IMR-90 (cell line): Measurements from ENCODE around the gene RAB20. TPM values are rescaled to one million over a fixed set of nuclear protein-coding genes. Genes with fewer than 3 reads are reported as not detected.
A peak's percentile ranks its signal among the peaks of the same experiment; 100 is the strongest.

Experiments used
- ATAC-seq: fragments of 200-7000 bp; cut with Tn5 transposase; 2 replicates; pipeline ENCODE4 v1.9.1; 2020; ENCODE audit warnings: low read depth, mild to moderate bottlenecking, moderate library complexity
- BruUV-seq: library from RNA; stranded (reverse); fragments of 400-500 nt; replicated peaks from 2 replicates; lab custom pipeline; 2021; lab: Mats Ljungman, UMichigan
- CTCF ChIA-PET: fragments of 300-600 bp; formaldehyde crosslinking; extraction: SDS; loops from one replicate; lab custom pipeline; 2021; ENCODE audit warnings: antibody characterized with exemption; lab: Yijun Ruan, JAX
- POLR2A ChIA-PET: fragments of 300-600 bp; sonication (Branson Sonifier 250); formaldehyde crosslinking; loops from one replicate; lab custom pipeline; 2022; ENCODE audit warnings: antibody characterized with exemption; ENCODE audit not compliant: unreplicated experiment; lab: Charles Lee
- DNase-seq: peaks from one replicate; pipeline ENCODE4 v3.0.0; 2013
- H2AFZ ChIP-seq: replicated peaks from 2 replicates; pipeline ENCODE3; 2013; ENCODE audit warnings: low read length, mild to moderate bottlenecking; ENCODE audit not compliant: poor library complexity
- H2AK5ac ChIP-seq: 2 replicates; pipeline ENCODE4 v1.6.1; 2013; ENCODE audit warnings: low read depth, low read length, inconsistent platforms
- H2AK9ac ChIP-seq: replicated peaks from 2 replicates; pipeline ENCODE3; 2013; ENCODE audit warnings: mild to moderate bottlenecking, low read depth, low read length, moderate library complexity; ENCODE audit not compliant: poor library complexity
- H2BK120ac ChIP-seq: 2 replicates; pipeline ENCODE4 v1.6.1; 2013; ENCODE audit warnings: low read depth, low read length, inconsistent platforms
- H2BK15ac ChIP-seq: 3 replicates; pipeline ENCODE4 v1.6.1; 2013; ENCODE audit warnings: low read depth, low read length, inconsistent platforms
- H2BK20ac ChIP-seq: 2 replicates; pipeline ENCODE4 v1.6.1; 2013; ENCODE audit warnings: low read depth, mild to moderate bottlenecking, inconsistent platforms, low read length, moderate library complexity
- H2BK5ac ChIP-seq: 2 replicates; pipeline ENCODE4 v1.6.1; 2013; ENCODE audit warnings: mild to moderate bottlenecking, low read depth, low read length, inconsistent platforms; ENCODE audit not compliant: poor library complexity, severe bottlenecking
- H3K14ac ChIP-seq: replicated peaks from 2 replicates; pipeline ENCODE4 v1.6.1; 2013; ENCODE audit warnings: low read depth, low read length, inconsistent platforms
- H3K18ac ChIP-seq: 2 replicates; pipeline ENCODE4 v1.6.1; 2013; ENCODE audit warnings: low read depth, low read length, control low read depth
- H3K23ac ChIP-seq: 2 replicates; pipeline ENCODE4 v1.6.1; 2013; ENCODE audit warnings: low read depth, low read length, inconsistent platforms
- H3K27ac ChIP-seq: 2 replicates; pipeline ENCODE4 v1.5.1; 2013; ENCODE audit warnings: mild to moderate bottlenecking, control low read depth, low read length; ENCODE audit not compliant: insufficient read depth
- H3K27me3 ChIP-seq: 2 replicates; pipeline ENCODE4 v1.6.1; 2013; ENCODE audit warnings: low read length; ENCODE audit not compliant: control insufficient read depth, insufficient read depth
- H3K36me3 ChIP-seq: 2 replicates; pipeline ENCODE4 v1.6.1; 2013; ENCODE audit warnings: low read length, mixed read lengths; ENCODE audit not compliant: control insufficient read depth, insufficient read depth
- H3K4ac ChIP-seq: 2 replicates; pipeline ENCODE4 v1.6.1; 2013; ENCODE audit warnings: low read depth, low read length, inconsistent platforms
- H3K4me1 ChIP-seq: 2 replicates; pipeline ENCODE4 v1.6.1; 2013; ENCODE audit warnings: low read length, mixed read lengths; ENCODE audit not compliant: control insufficient read depth, insufficient read depth
- H3K4me2 ChIP-seq: 2 replicates; pipeline ENCODE4 v1.6.1; 2013; ENCODE audit warnings: low read depth, mild to moderate bottlenecking, control low read depth, low read length, moderate library complexity
- H3K4me3 ChIP-seq: 2 replicates; pipeline ENCODE4 v1.5.1; 2013; ENCODE audit warnings: low read depth, mild to moderate bottlenecking, control low read depth, low read length, moderate library complexity; ENCODE audit not compliant: insufficient read depth
- H3K56ac ChIP-seq: 2 replicates; pipeline ENCODE4 v1.6.1; 2013; ENCODE audit warnings: low read length, inconsistent platforms; ENCODE audit not compliant: insufficient read depth; ENCODE audit errors: extremely low read depth
- H3K79me1 ChIP-seq, 2 experiments: 2 replicates each; pipeline ENCODE4 v1.6.1; 2013; ENCODE audit warnings: low read length in 2 of 2, inconsistent platforms in 1 of 2, low read depth in 1 of 2
- H3K9ac ChIP-seq: 2 replicates; pipeline ENCODE4 v1.6.1; 2013; ENCODE audit warnings: low read depth, low read length, control low read depth
- H3K9me1 ChIP-seq: 2 replicates; pipeline ENCODE4 v1.6.1; 2013; ENCODE audit warnings: low read length, inconsistent platforms; ENCODE audit not compliant: insufficient read depth
- H3K9me3 ChIP-seq: 2 replicates; pipeline ENCODE4 v1.6.1; 2013; ENCODE audit warnings: low read length; ENCODE audit not compliant: control insufficient read depth, insufficient read depth
- H4K20me1 ChIP-seq: 2 replicates; pipeline ENCODE4 v1.6.1; 2013; ENCODE audit warnings: low read length, inconsistent platforms; ENCODE audit not compliant: insufficient read depth
- H4K5ac ChIP-seq: 2 replicates; pipeline ENCODE4 v1.6.1; 2013; ENCODE audit warnings: mild to moderate bottlenecking, low read depth, low read length, control low read depth
- H4K8ac ChIP-seq, 2 experiments: 2 replicates each; pipeline ENCODE4 v1.6.1; 2013; ENCODE audit warnings: low read depth in 2 of 2, low read length in 2 of 2, control low read depth in 1 of 2, inconsistent platforms in 1 of 2
- H4K91ac ChIP-seq: 2 replicates; pipeline ENCODE4 v1.6.1; 2013; ENCODE audit warnings: low read depth, low read length, inconsistent platforms; ENCODE audit not compliant: insufficient read depth
- MAFK ChIP-seq: IDR thresholded peaks from 2 replicates; pipeline ENCODE4 v1.6.1; 2012; ENCODE audit warnings: low read depth, low read length, improper control_type of control experiment
- NFE2L2 ChIP-seq: fragments of 150-350 bp; IDR thresholded peaks from 2 replicates; pipeline ENCODE4 v1.6.1; 2016; ENCODE audit warnings: low read depth, mild to moderate bottlenecking, low read length
- WGBS, 2 experiments: methylation state at CpG; one replicate each; pipeline versions ENCODE4 v1.1.5 to v1.1.7; 2013; ENCODE audit warnings: missing lambda C conversion rate in 2 of 2; ENCODE audit not compliant: insufficient read length in 1 of 2; ENCODE audit errors: extremely low coverage in 2 of 2; 5-methylcytosine and 5-hydroxymethylcytosine counted together
- dilution Hi-C: fragments of 300-500 bp; cut with HindIII; formaldehyde crosslinking; loops from one replicate; pipeline ENCODE4 v1.14.3; 2018; ENCODE audit warnings: low sequenced_read_pairs; ENCODE audit not compliant: unreplicated experiment
- in situ Hi-C: fragments of 300-500 bp; cut with MboI; formaldehyde crosslinking; loops from 3 replicates; pipeline ENCODE4 v1.14.3; 2019; ENCODE audit warnings: low sequenced_read_pairs, inconsistent platforms, mixed read lengths
- intact Hi-C: fragments of 100-400 bp; cut with micrococcal nuclease; formaldehyde crosslinking; loops from 2 replicates; pipeline ENCODE4 v1.10.0; 2022
- polyA plus RNA-seq, 3 experiments: library from polyadenylated mRNA; depleted of rRNA; stranded (reverse); fragments of >200 nt; gene quantifications; 2 replicates each; pipeline ENCODE4 v1.2.3, GENCODE V29; 2012; ENCODE audit warnings: low replicate concordance in 1 of 3
- total RNA-seq: library from RNA; depleted of rRNA; stranded (reverse); fragments of >200 nt; gene quantifications from 2 replicates; pipeline ENCODE4 v1.2.3, GENCODE V29; 2012

The RAB20 gene
- total and polyA plus RNA-seq, 2 of the 4 experiments (the other 2 are of a cell fraction), result 3.8 to 5.1 TPM

DNA sequence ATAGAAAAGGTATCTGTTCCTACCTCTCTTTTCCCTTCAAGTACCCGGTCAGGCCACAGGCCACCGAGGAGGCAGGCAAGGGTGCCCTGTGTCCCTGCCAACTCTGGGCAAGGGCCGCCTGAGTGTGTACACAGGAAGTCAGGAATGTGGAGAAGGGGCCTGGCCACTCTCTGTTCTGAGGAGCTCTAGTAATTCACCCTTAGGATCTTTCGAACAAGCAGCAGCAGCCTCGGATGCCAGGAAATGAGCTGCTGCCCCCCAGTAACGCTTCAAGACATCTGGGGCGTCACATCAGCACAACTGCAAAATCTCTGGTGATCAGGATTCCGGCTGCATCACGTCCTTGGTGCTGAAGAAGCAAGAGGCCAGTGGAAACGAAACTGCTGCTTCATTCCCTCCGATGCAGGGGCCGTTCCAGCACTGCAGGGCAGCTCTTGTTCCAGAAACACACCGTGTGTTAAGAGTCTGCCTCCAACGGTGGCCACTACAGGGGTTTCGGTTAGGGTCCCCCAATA is 2.0 kb downstream of the RAB20 start:
- H3K27me3 ChIP-seq, result no peaks in the 10 kb centered on the region
- intact Hi-C loops, result no loop called here
- 12% methylated on average over 5 of the region's 15 CpGs; no CpG with 5 or more reads in 1 of the 2 experiments for WGBS, 2 experiments

More for the DNA sequence above, 2.0 kb downstream of the RAB20 start:
- Histone ChIP-seq H2BK15ac (no peak overlapping the region), H2BK5ac (no peak overlapping the region), H3K18ac (no peak overlapping the region), H3K9me1 (peaks cover 3% of the 10 kb centered on the region; the same call in 1 of the 2 replicates), H3K36me3 (0 out of 2 replicates have a peak, but pooled peaks cover 2% of the 10 kb centered on the region), H3K79me1 (peaks cover 0 to 4% of the 10 kb centered on the region in 2 experiments; a peak in 1 of 4 replicates), H3K4ac (peak overlapping the region; percentile 52), H4K20me1 (0 out of 2 replicates have a peak, but pooled peaks cover under 1% of the 10 kb centered on the region), H3K4me1 (peaks cover 8% of the 10 kb centered on the region), H2AFZ (peak overlapping the region; percentile 88), H4K8ac (peak overlapping the region in 1 of 2 experiments; percentile 49; a peak in 1 of 4 replicates), H2AK9ac (peak overlapping the region; percentile 0), H3K4me3 (peak overlapping the region; percentile 4), H3K4me2 (peak overlapping the region; percentile 65), H3K27ac (peak overlapping the region; percentile 41; the same call in 1 of the 2 replicates), H2BK20ac (no peak overlapping the region), H2BK120ac (no peak overlapping the region), H3K14ac (peak overlapping the region; percentile 64), H3K56ac (no peak overlapping the region), H3K9ac (peak overlapping the region; percentile 43; the same call in 1 of the 2 replicates), H3K9me3 (peaks cover 2% of the 10 kb centered on the region; the same call in 1 of the 2 replicates), H4K91ac (no peak overlapping the region), H2AK5ac (no peak overlapping the region), H4K5ac (no peak overlapping the region), H3K23ac (no peak overlapping the region)
- ChIA-PET CTCF (no interaction called here), POLR2A (no interaction called here)
- ATAC-seq (peak; percentile 22; the same call in 1 of the 2 replicates), DNase-seq (peak; percentile 62)
- dilution Hi-C loops, result no loop called here
- no TSS peak for BruUV-seq
- in situ Hi-C loops, result no loop called here
- peak; percentile 28; the same call in 1 of the 2 replicates for TF ChIP-seq NFE2L2
- TF ChIP-seq MAFK, result no peak
